ENCODE measurements around the gene SH3RF3. TPM values are rescaled to one million over a fixed set of nuclear protein-coding genes. Genes with fewer than 3 reads are reported as not detected.

The SH3RF3 gene
- polyA plus RNA-seq, 1 of the 3 experiments (the other 2 are of a cell fraction), result 1.9 TPM

GRCh38 chr2:109444916-109445315 is 315.9 kb downstream of the SH3RF3 start:
- ChIA-PET POLR2A (no interaction called here), CTCF (interaction anchor here (0.9 to 5.7 kb wide), 4 partner anchors 10 to 179 kb away, joined by 3 to 34 read pairs (median 3); no protein-coding TSS in a partner anchor)
- Histone ChIP-seq H3K36me3 (replicated peaks in 1 of 2; ENCODE audit: control insufficient read depth in 1 of 2, insufficient read depth in 2 of 2, low read length in 1 of 2) (peaks cover 0 to 43% of the 10 kb centered on the region in 2 experiments), H3K79me2 (ENCODE audit: insufficient read depth) (no peaks in the 10 kb centered on the region), H4K20me1 (ENCODE audit: insufficient read depth) (no peaks in the 10 kb centered on the region), H2AFZ (ENCODE audit: low read depth) (no peak overlapping the region), H3K9me3 (peaks cover 20% of the 10 kb centered on the region; the same call in 1 of the 2 replicates), H3K9ac (no peak overlapping the region), H3K27ac (ENCODE audit: low read depth in 2 of 2, low read length in 1 of 2) (no peak overlapping the region), H3K4me1 (ENCODE audit: control insufficient read depth in 1 of 2, insufficient read depth in 2 of 2, low read depth in 1 of 2, low read length in 1 of 2) (peaks cover 13 to 30% of the 10 kb centered on the region in 2 experiments; a peak in 3 of 4 replicates), H3K27me3 (ENCODE audit: insufficient read depth) (no peaks in the 10 kb centered on the region), H3K9me2 (no peaks in the 10 kb centered on the region), H3K4me3 (ENCODE audit: low read depth in 2 of 2, low read length in 1 of 2) (no peak overlapping the region), H3K4me2 (no peak overlapping the region), H3F3A (replicated peaks; ENCODE audit: insufficient read depth) (peaks cover 17% of the 10 kb centered on the region)
- no peak for DNase-seq
- TF ChIP-seq POLR2AphosphoS5 (IDR thresholded peaks at IDR 0.05; ENCODE audit: low read depth, low read length) (no peak), RCOR1 (IDR thresholded peaks at IDR 0.05; ENCODE audit: low read length) (no peak), NFIC (IDR thresholded peaks at IDR 0.05; ENCODE audit: borderline replicate concordance) (no peak), MEF2A (IDR thresholded peaks at IDR 0.05; ENCODE audit: borderline replicate concordance, low read depth) (no peak), TCF12 (IDR thresholded peaks at IDR 0.05) (no peak), GABPA (IDR thresholded peaks at IDR 0.05; ENCODE audit: low read depth) (no peak), TAF1 (IDR thresholded peaks at IDR 0.05; ENCODE audit: borderline replicate concordance, low read depth, low read length) (no peak), SIN3A (IDR thresholded peaks at IDR 0.05; ENCODE audit: borderline replicate concordance, low read depth, low read length) (no peak), CHD2 (IDR thresholded peaks at IDR 0.05; ENCODE audit: low read length, partially characterized antibody) (no peak), PBX3 (IDR thresholded peaks at IDR 0.05) (no peak), RAD21 (IDR thresholded peaks at IDR 0.05; ENCODE audit: low read length) (no peak), MAX (IDR thresholded peaks at IDR 0.05; ENCODE audit: low read depth) (no peak)

GRCh38 chr2:109446278-109447131 is 317.5 kb downstream of the SH3RF3 start:
- Histone ChIP-seq H3K4me3 (ENCODE audit: low read depth in 2 of 2, low read length in 1 of 2) (no peak overlapping the region), H3K9ac (peak overlapping the region; percentile 29; the same call in 1 of the 2 replicates), H3K4me1 (ENCODE audit: control insufficient read depth in 1 of 2, insufficient read depth in 2 of 2, low read depth in 1 of 2, low read length in 1 of 2) (peaks cover 13 to 41% of the 10 kb centered on the region in 2 experiments; a peak in 3 of 4 replicates), H3K27ac (ENCODE audit: low read depth in 2 of 2, low read length in 1 of 2) (peak overlapping the region; percentile 74 to 79), H2AFZ (ENCODE audit: low read depth) (no peak overlapping the region), H3K4me2 (peak overlapping the region; percentile 40; the same call in 1 of the 2 replicates), H3K36me3 (replicated peaks in 1 of 2; ENCODE audit: control insufficient read depth in 1 of 2, insufficient read depth in 2 of 2, low read length in 1 of 2) (peaks cover 0 to 33% of the 10 kb centered on the region in 2 experiments), H3K9me3 (peaks cover 20% of the 10 kb centered on the region; the same call in 1 of the 2 replicates), H3K9me2 (no peaks in the 10 kb centered on the region), H3K79me2 (ENCODE audit: insufficient read depth) (no peaks in the 10 kb centered on the region), H4K20me1 (ENCODE audit: insufficient read depth) (no peaks in the 10 kb centered on the region), H3K27me3 (ENCODE audit: insufficient read depth) (no peaks in the 10 kb centered on the region), H3F3A (replicated peaks; ENCODE audit: insufficient read depth) (peaks cover 13% of the 10 kb centered on the region)
- WGBS (ENCODE audit: low lambda C conversion rate), result 79% methylated on average over 14 of the region's 20 CpGs
- no peak for TF ChIP-seq FOSL2 (IDR thresholded peaks at IDR 0.05; ENCODE audit: borderline replicate concordance, low read depth)
- ChIA-PET POLR2A (no interaction called here), CTCF (interaction anchor here (1.7 to 5.7 kb wide), 3 partner anchors 26 to 99 kb away, joined by 3 to 34 read pairs (median 5); no protein-coding TSS in a partner anchor)
- peak; percentile 68 for DNase-seq

Data from SK-N-SH (cell line).